Kidney tubule cell (primary cell): ENCODE data around the gene KCNQ4.

ENCODE experiments used
- DNase-seq: peaks from one replicate; pipeline ENCODE4 v3.0.0-alpha.2; 2018; ENCODE audit warnings: low spot score

Gene KCNQ4

GRCh38 chr1:40783001-40783905, at the start of gene KCNQ4:
Gene KCNQ4, plus strand, starts transcription at chr1:40783787. Its CDS starts 307 bp downstream, at chr1:40784094.
- peak; percentile 55 for DNase-seq

DNA sequence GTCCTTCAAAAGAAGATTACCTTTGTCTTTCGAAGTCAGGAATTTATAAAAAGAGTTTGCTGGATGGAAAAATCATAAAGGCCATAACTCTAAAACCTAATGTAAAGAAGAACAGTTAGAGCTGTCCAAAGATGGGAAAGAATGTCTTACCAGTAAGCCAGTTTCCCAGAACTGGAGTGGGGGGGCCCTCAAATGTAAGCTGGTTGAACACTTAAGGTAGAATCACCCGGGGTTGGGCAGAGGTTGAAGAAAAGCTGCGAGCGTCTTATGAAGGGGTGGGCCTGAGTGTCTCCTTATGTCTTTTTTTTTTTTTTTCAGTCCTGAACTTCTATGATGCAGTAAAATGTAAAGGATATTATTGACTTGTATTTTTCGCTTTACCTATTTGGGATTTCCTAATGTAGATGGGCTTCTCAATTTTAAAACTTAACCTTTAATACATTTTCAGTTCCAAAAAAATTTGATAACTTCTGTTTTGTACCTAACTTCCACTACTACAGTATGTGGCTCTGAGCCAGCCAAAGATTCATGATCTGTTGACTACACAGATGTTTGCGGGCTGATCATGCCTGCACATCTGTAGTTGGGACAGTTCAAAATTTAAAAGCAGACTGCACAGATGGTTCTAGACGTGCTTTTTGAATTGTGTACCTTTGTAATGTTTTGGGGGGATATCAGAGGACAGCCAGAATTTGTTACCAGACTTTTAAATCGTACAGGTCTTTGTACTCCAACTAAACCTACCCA, 48.5 kb upstream of the KCNQ4 start:
- no peak for DNase-seq

- DNase-seq: peak; percentile 59
These were observed 47.5 kb upstream of the KCNQ4 start for GRCh38 chr1:40736085-40736531.

DNA sequence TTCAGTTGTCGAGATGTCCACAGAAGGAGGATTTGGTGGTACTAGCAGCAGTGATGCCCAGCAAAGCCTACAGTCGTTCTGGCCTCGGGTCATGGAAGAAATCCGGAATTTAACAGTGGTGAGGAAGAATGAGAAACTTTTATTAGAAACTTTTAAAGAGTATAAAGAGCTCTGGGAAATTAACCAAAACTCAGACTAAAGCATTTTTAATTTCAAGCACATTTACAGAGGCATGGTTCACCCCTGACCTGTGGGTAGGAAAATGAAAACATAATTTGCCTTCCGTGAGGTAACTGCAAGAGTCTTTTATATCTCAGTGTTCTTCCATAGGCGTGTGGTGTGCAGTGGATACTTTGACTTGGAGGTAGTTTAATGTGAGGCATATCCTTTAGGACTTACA, 44.8 kb upstream of the KCNQ4 start:
- DNase-seq: no peak

GRCh38 chr1:40739455-40740008, 44.1 kb upstream of the KCNQ4 start:
- DNase-seq: no peak

GRCh38 chr1:40740039-40740996, 43.3 kb upstream of the KCNQ4 start:
- no peak for DNase-seq

DNA sequence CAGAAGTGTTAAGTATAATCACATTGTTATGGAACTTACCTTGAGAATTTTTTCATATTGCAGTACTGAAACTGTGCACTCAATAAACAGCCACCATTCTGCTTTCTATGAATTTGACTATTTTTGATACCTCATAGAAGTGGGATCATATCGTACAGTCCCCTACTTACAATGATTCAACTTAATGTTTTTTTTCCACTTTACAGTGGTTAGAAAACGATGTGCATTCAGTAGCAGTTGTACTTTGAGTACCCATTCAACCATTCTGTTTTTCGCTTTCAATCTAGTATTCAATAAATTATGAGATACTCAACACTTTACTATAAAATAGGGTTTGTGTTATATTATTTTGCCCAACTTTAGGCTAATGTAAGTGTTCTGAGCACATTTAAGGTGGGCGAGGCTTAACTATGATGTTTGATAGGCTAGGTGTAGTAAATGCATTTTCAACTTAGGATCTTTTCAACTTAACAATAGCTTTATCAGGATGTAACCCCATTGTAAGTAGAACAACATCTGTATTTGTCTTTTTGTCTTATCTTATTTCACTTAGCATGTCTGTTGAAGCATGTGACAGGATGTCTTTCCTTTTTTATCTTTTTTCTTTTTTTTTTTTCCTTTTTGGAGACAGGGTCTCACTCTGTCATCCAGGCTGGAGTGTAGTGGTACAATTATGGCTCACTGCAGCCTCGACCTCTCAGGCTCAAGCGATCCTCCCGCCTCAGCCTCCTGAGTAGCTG, 42.4 kb upstream of the KCNQ4 start:
- DNase-seq: no peak

GRCh38 chr1:40742363-40743061, 41.1 kb upstream of the KCNQ4 start:
- no peak for DNase-seq

DNA sequence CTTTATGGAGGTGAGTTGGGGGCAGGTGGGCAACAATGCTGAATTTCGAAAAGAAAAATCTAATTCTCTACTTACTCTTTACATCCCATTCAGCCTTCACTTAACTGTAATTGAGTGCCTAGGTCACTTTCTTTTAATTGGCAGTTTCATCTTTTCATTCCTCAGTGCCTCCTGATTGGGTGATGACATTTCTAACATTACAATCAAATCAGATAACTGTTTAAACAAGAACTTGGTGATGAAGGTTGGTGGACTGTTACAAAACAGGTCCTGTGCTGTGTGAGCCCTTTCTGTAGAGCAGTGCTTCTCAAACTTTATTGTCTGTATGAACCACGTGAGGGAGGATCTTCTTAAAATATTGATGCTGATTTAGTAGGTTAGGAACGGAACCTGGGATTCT, 40.1 kb upstream of the KCNQ4 start:
- no peak for DNase-seq

GRCh38 chr1:40743860-40744259, 39.7 kb upstream of the KCNQ4 start:
- no peak for DNase-seq

- no peak for DNase-seq
These were observed 38.4 kb upstream of the KCNQ4 start for GRCh38 chr1:40745176-40745575.

- DNase-seq: no peak
These were observed 37.1 kb upstream of the KCNQ4 start for GRCh38 chr1:40746344-40747090.

GRCh38 chr1:40748841-40749718, 34.5 kb upstream of the KCNQ4 start:
- DNase-seq: no peak

DNA sequence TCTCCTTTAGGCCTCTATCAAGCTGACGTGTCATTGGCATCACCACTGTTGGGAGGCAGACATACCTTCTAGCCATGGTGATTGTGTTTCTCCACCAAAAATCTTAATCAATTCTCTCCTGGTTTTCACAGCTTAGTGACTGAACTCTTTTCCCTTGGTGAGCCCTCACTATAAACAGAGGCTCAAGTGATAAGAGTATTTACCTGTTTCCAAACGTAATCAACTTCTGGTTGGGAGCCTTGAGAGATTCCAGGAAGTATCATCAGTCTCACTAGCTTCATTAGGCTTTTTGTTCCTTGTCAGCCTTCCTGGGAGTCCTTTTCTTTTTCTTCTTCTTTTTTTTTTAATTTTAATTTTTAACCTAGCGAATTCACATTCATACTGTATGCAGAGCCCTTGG, 33.8 kb upstream of the KCNQ4 start:
- DNase-seq: no peak

- no peak for DNase-seq
These were observed 33.1 kb upstream of the KCNQ4 start for GRCh38 chr1:40750451-40750908.

DNA sequence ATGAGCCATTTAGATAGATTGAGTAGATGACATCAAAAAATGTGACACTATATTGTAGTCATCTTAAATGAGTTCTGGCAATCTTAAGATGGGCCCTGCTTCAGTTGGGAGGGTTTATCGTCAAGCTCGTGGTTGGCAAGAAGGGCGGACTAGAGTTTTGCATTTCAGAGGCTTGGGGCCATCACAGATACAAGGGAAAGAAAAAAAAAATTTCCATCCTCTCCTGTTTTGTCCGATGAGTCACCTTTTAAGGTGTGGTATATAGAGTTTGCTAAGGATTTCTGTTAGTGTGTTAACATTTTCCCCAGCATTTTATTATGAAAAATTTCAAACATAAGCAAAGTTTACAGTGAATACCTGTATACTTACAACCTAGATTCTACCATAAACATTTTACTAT, 31.8 kb upstream of the KCNQ4 start:
- no peak for DNase-seq

DNA sequence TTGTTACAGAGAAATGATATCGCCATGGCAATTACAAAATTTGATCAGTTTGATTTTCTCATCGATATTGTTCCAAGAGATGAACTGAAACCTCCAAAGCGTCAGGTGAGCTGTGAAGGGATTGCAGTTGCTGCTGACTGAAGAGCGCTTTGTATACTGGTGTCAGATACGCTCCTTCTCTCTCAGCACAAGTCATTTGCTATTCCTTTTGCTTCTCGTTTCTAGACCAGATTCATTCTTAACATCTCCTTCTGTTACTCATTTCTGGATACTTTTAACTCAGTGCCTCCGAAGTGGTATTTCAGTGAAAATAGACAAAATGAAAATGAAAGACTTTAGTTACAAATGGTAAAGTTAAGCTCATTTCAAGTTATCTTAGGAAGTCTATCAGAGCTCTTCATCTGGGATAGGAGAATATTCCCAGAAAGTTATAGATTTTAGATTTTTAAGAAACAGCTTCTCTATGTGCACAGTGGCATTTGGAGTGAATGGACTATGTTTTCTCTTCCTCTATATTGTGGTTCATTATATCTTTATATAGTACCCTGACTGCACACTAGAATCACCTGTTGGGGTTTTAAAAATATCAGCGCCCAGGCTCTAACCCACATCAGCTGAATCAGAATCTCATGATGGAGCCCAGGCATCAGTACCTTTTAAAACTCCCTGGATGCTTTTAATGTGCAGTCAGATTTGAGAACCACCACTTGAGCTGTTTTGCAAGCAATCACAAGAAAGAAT, 30.3 kb upstream of the KCNQ4 start:
- no peak for DNase-seq

DNA sequence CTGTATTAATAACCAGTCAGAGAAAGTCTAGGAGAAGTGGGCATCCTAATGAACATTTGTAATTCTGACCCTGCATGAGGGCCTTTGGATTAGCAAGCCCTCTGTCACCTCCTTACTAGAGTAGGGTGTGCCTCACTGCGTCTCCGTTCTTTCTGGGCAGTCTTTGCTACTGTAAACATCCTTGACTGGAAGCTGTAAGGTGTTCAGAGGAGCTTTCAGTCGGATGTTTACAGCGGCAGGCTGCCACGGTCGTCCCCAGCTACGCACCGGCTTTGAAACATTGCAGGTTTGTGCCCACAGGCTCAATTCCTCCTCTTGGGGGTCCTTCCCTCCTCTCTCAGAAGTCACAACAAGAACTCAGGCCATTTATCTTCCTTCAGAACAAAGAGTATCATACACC, 29.4 kb upstream of the KCNQ4 start:
- DNase-seq: no peak
